Measurements from ENCODE around the gene HCCS. TPM values are rescaled to one million over a fixed set of nuclear protein-coding genes. Genes with fewer than 3 reads are reported as not detected.

Gene HCCS
- total RNA-seq, 1 experiment from 2014 or later, result 28.0 TPM

GRCh38 chrX:11073381-11073780 lies 37.8 kb upstream of the HCCS start:
- Mint-ChIP-seq H3K27me3 (ENCODE audit: low read depth) (no peaks in the 10 kb centered on the region), H3K4me3 (no peak overlapping the region), H3K27ac (no peak overlapping the region), H3K9me3 (no peaks in the 10 kb centered on the region), H3K36me3 (no peaks in the 10 kb centered on the region), H3K4me1 (peaks cover 15% of the 10 kb centered on the region)
- DNase-seq (ENCODE audit: low spot score), result no peak
- no peak for TF ChIP-seq SMAD4 (CRISPR knock-in tag; IDR thresholded peaks at IDR 0.05)
- no peak for TF ChIP-seq ZNF138 (CRISPR knock-in tag; conservative IDR thresholded peaks at IDR 0.05)
- no peak for TF ChIP-seq TEAD4 (CRISPR knock-in tag; IDR thresholded peaks at IDR 0.05)
- TF ChIP-seq, protein P1, sequence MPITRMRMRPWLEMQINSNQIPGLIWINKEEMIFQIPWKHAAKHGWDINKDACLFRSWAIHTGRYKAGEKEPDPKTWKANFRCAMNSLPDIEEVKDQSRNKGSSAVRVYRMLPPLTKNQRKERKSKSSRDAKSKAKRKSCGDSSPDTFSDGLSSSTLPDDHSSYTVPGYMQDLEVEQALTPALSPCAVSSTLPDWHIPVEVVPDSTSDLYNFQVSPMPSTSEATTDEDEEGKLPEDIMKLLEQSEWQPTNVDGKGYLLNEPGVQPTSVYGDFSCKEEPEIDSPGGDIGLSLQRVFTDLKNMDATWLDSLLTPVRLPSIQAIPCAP (CRISPR knock-in tag; IDR thresholded peaks at IDR 0.05), result no peak
- no peak for TF ChIP-seq FOXK1 (CRISPR knock-in tag; IDR thresholded peaks at IDR 0.05)
- TF ChIP-seq, protein P2, sequence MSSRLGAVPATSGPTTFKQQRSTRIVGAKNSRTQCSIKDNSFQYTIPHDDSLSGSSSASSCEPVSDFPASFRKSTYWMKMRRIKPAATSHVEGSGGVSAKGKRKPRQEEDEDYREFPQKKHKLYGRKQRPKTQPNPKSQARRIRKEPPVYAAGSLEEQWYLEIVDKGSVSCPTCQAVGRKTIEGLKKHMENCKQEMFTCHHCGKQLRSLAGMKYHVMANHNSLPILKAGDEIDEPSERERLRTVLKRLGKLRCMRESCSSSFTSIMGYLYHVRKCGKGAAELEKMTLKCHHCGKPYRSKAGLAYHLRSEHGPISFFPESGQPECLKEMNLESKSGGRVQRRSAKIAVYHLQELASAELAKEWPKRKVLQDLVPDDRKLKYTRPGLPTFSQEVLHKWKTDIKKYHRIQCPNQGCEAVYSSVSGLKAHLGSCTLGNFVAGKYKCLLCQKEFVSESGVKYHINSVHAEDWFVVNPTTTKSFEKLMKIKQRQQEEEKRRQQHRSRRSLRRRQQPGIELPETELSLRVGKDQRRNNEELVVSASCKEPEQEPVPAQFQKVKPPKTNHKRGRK (CRISPR knock-in tag; IDR thresholded peaks at IDR 0.05; ENCODE audit: borderline replicate concordance), result no peak
- no peak for TF ChIP-seq ZNF396 (CRISPR knock-in tag; IDR thresholded peaks at IDR 0.05; ENCODE audit: borderline replicate concordance)
- no peak for TF ChIP-seq NFE2L1 (CRISPR knock-in tag; IDR thresholded peaks at IDR 0.05)
- TF ChIP-seq, protein P3, sequence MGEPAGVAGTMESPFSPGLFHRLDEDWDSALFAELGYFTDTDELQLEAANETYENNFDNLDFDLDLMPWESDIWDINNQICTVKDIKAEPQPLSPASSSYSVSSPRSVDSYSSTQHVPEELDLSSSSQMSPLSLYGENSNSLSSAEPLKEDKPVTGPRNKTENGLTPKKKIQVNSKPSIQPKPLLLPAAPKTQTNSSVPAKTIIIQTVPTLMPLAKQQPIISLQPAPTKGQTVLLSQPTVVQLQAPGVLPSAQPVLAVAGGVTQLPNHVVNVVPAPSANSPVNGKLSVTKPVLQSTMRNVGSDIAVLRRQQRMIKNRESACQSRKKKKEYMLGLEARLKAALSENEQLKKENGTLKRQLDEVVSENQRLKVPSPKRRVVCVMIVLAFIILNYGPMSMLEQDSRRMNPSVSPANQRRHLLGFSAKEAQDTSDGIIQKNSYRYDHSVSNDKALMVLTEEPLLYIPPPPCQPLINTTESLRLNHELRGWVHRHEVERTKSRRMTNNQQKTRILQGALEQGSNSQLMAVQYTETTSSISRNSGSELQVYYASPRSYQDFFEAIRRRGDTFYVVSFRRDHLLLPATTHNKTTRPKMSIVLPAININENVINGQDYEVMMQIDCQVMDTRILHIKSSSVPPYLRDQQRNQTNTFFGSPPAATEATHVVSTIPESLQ (CRISPR knock-in tag; IDR thresholded peaks at IDR 0.05), result no peak
- no peak for TF ChIP-seq EMX1 (CRISPR knock-in tag; IDR thresholded peaks at IDR 0.05)
- POLR2A ChIA-PET, result no interaction called here
- ATAC-seq, result no peak
- CTCF ChIA-PET, result no interaction called here

DNA sequence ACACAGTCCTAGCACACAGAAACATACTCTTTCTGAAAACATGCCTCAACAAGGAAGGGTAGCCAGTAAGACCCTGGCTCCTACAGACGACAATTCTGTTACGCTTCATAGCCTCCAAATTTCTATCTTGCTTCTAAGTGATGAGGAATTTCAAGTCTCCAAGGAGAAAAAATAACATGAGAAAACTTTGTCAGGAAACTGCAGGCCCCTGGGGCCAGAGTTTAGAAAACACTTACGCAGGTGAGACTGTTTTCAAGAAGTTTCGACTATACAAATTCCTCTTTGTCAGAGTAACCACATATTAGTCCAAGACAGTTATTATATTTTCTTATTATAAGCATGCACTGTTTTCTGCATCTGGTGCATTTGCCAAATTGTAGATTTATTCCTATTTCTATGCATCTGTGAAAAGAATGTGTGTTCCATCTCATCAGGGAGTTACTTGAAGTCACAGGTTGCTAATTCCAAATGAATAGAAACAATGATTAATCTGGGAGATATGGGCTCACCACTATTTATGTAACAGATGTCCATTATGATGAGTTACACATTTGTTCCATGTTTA lies 30.3 kb upstream of the HCCS start:
- no peaks in the 10 kb centered on the region for H3K36me3 Mint-ChIP-seq
- H3K27ac Mint-ChIP-seq, result no peak overlapping the region
- ATAC-seq (no peak), DNase-seq (ENCODE audit: low spot score) (no peak)
- no peak overlapping the region for H3K4me3 Mint-ChIP-seq
- ChIA-PET CTCF (no interaction called here), POLR2A (no interaction called here)
- TF ChIP-seq, protein P4, sequence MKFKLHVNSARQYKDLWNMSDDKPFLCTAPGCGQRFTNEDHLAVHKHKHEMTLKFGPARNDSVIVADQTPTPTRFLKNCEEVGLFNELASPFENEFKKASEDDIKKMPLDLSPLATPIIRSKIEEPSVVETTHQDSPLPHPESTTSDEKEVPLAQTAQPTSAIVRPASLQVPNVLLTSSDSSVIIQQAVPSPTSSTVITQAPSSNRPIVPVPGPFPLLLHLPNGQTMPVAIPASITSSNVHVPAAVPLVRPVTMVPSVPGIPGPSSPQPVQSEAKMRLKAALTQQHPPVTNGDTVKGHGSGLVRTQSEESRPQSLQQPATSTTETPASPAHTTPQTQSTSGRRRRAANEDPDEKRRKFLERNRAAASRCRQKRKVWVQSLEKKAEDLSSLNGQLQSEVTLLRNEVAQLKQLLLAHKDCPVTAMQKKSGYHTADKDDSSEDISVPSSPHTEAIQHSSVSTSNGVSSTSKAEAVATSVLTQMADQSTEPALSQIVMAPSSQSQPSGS (CRISPR knock-in tag; IDR thresholded peaks at IDR 0.05; ENCODE audit: borderline replicate concordance, low read depth), result no peak
- TF ChIP-seq ZBTB21 (CRISPR knock-in tag; IDR thresholded peaks at IDR 0.05; ENCODE audit: borderline replicate concordance), result no peak
- no peak for TF ChIP-seq GRHL2 (CRISPR knock-in tag; IDR thresholded peaks at IDR 0.05; ENCODE audit: insufficient replicate concordance, severe bottlenecking)
- no peak for TF ChIP-seq E2F1 (CRISPR knock-in tag; IDR thresholded peaks at IDR 0.05)
- no peak for TF ChIP-seq ZNF232 (CRISPR knock-in tag; IDR thresholded peaks at IDR 0.05)
- TF ChIP-seq, protein P5, sequence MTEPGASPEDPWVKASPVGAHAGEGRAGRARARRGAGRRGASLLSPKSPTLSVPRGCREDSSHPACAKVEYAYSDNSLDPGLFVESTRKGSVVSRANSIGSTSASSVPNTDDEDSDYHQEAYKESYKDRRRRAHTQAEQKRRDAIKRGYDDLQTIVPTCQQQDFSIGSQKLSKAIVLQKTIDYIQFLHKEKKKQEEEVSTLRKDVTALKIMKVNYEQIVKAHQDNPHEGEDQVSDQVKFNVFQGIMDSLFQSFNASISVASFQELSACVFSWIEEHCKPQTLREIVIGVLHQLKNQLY (CRISPR knock-in tag; IDR thresholded peaks at IDR 0.05), result no peak
- TF ChIP-seq, protein P6, sequence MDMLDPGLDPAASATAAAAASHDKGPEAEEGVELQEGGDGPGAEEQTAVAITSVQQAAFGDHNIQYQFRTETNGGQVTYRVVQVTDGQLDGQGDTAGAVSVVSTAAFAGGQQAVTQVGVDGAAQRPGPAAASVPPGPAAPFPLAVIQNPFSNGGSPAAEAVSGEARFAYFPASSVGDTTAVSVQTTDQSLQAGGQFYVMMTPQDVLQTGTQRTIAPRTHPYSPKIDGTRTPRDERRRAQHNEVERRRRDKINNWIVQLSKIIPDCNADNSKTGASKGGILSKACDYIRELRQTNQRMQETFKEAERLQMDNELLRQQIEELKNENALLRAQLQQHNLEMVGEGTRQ (CRISPR knock-in tag; IDR thresholded peaks at IDR 0.05), result no peak
- TF ChIP-seq CREM (CRISPR knock-in tag; IDR thresholded peaks at IDR 0.05), result no peak
- no peak for TF ChIP-seq ZNF396 (CRISPR knock-in tag; IDR thresholded peaks at IDR 0.05; ENCODE audit: borderline replicate concordance)
- no peaks in the 10 kb centered on the region for H3K27me3 Mint-ChIP-seq (ENCODE audit: low read depth)
- H3K4me1 Mint-ChIP-seq, result peaks cover 12% of the 10 kb centered on the region
- no peaks in the 10 kb centered on the region for H3K9me3 Mint-ChIP-seq

Measured in WTC11 (cell line).